CD4-positive, alpha-beta T cell treated with Interleukin-2 at 100 ng/mL for 4 hours (primary cell): Measurements from ENCODE around the gene TNFRSF12A.

Experiments
- DNase-seq: peaks from one replicate; pipeline ENCODE4 v3.0.0-alpha.2; 2020; ENCODE audit warnings: low spot score

TNFRSF12A gene

DNA sequence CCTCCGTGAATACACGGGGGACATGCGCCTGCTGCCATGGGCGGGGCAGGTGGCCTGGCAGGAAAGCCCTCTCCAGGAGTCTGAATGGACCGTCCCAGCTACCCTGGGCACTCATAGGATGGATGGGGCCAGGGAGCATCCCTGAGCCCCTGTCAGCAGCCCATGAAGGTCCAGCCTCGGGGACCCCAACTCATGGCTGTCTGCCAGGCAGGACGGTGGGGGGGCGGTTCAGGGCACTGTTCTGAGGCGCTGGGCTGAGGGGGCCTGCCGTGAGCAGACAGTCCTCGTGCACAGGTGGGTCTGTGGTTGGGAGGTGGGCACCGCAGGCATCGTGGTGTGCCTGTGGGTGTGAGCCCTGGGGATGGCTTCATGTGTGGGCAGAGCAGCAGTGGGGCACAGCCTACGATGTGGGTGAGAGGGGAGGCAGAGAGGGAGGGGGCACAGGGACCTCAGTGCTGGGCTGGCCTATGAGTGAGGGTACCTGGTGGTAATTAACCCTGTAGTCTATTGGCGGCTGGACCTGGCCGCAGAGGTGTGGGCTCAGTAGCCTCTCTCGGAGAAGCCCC is 33.5 kb upstream of the TNFRSF12A start:
- DNase-seq = no peak

- no peak for DNase-seq
These were observed 32.9 kb upstream of the TNFRSF12A start for GRCh38 chr16:2987286-2987685.

GRCh38 chr16:2987833-2988232 is 32.3 kb upstream of the TNFRSF12A start:
- DNase-seq = no peak

DNA sequence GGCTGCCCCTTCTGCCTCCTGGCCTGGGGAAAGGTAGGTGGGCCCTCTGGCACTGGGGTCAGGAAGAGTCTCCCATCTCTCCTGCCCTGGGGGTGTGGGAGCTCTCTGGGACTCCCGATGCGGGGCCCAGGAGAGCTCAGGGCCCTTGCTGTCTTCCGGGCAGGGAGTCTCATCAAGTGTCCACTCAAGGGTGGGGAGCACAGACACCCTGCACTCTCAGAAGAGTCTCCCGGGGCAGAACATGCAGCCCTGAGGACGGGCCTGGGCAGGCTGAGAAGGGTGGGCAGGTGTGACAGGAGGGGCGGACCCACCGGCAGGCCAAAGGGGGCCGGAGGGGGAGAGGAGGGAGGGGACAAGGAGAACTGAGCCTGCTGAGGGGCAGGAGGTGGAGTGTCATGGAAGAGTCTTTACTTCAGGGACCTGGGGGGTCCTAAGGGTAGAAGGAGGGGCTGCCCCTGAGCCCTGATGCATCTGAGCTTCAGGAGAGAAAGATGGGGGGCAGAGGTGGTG is 31.5 kb upstream of the TNFRSF12A start:
- no peak for DNase-seq

DNA sequence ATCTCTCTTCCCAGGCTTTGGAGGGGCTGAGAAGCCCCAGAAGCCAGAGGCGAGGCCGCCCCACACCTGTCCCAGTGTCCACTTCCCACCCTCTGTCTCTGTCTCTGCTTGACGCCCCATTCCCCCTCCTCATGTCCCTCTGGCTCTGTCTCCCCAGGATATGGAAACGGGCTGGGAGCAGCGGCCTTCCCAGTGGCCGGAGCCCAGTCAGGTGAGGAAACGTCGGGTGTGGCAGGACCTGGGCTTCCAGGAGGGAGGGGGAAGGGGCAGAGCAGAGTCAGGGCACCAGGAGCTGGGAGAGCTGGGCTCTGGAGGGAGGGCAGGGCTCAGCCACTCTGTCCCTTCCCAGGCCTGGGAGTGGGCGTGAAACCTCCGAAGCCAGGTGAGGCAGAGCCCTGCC is 29.3 kb upstream of the TNFRSF12A start:
- no peak for DNase-seq

DNA sequence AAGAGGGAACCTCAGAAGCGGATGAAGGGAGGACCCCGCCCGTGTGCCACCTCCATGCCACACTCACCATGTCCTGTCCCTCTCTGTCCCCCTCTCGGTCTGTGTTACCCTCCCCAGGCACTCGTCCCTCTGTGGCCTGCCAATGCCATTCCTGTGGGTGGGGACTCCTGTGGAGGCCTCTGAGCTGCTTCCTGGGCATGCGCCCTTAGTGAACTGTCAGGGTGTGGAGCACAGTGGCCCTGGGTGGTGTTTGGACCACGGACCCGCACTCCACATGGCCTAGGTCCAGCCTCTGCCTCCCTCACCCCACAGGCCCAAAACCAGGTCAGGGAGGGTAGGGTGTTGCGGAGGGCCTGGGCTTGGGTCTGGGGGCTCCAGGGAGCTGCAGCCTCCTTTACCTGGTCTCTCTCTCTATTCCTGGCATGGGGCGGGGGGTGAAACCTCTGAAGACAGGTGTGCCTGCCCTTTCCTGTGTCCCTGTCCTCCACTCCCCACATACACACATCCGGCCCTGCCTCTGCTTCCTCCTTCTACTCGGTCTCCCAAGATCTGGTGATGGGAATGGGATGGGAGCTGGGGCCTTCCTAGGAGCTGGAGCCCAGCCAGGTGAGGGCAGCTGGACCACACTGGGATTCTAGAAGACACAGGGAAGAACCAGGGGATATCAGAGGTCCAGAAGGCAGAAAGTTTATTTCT is 28.5 kb upstream of the TNFRSF12A start:
- DNase-seq = no peak

GRCh38 chr16:2992383-2993081 is 27.6 kb upstream of the TNFRSF12A start:
- DNase-seq = no peak

GRCh38 chr16:2996298-2996697 is 23.9 kb upstream of the TNFRSF12A start:
- no peak for DNase-seq

- no peak for DNase-seq
These were observed 20.2 kb upstream of the TNFRSF12A start for GRCh38 chr16:2999929-3000328.

DNA sequence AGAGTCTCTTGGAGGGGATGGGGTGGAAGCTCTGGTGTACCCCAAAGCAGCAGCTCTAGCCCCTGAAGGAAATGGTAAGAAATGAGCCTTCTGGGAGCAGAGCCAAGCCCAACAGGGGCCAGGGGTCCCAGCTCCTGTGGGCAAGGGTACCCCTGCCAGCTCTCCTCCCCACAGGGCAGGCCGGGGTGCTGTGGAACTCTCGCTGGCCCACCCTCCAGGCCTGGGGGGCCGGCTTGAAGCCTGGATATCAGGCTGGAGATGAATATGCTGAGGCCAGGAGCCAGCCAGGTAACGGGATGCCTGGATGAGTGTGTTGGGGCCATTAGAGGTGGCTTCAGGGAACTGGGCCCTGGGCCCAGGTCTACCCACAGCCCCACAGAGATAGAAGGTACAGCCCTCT is 19.6 kb upstream of the TNFRSF12A start:
- no peak for DNase-seq

DNA sequence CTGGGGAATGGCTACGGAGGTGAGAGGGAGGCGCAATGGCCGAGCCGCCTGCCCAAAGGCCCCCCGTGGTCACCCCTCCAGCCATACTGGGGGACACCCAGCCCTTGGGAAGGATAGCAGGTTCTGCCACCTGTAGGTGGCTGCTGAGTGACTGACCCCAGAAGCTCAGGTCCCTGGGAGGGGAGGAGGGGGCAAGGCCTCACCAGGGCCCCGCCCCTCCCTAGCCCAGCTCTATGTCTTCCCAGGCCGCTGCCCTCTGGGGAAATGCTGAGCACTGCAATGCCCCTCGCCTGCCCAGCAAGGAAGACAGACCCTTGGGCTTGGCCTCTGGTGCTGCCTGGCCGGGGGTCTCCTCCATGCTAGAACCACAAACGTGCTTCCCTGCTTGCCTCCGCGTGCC is 18.9 kb upstream of the TNFRSF12A start:
- DNase-seq = no peak

DNA sequence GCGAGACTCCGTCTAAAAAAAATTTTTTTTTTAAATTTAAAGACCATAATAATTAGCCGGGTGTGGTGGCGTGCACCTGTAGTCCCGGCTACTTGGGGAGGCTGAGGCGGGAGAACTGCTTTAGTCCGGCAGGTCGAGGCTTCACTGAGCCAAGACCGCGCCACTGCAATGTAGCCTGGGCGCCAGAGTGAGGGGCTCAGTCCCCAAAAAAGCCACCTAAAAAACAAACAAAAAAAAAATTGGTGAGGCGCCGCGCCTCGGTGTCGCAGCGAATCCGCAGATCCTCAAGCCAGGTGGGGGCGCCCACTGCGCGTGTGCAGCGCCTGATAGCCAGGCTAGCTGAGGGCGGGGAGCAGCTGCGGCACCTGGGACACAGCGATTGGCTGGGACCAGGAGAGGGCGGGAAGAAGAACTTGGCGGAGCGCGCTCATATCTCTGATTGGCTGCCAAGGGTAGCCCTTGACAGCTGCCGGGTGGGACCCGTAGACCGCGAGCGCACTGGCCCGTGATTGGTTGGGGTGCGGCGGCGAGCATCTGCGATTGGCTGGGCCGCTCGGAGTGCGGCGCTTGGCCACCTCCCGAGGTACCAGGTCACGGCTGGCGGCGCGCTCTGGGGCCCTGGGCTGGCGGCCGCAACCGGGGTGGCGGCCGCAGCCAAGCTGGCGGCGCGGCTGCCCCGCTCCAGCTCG is 16.4 kb upstream of the TNFRSF12A start:
- peak; percentile 99 for DNase-seq

GRCh38 chr16:3004319-3004718 is 15.8 kb upstream of the TNFRSF12A start:
- DNase-seq = no peak

DNA sequence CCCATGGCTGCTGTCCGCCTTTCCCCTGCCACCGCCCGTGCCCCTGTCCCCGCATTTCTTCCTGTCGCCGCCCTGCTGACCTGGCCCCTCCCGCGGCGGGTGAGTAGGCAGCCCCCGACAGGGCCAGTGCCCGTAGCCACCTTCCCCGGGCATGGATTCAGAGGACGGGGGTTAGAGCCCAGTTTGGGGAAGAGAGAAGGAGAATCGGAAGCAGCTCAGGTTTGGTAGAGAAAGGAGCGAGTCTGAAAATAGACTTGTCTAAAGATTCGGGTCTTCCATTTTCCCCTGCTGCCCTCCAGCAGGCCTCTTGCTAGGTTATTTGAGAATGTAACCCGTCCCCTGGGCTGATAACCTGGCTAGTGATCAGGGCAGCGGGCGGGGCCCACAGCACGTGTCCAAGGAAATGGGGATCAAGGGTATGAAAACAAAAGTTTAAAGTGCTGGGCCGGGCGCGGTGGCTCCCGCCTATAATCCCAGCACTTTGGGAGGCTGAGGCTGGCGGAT is 15.3 kb upstream of the TNFRSF12A start:
- DNase-seq = no peak

GRCh38 chr16:3007059-3007956 is 12.9 kb upstream of the TNFRSF12A start:
- DNase-seq = no peak

DNA sequence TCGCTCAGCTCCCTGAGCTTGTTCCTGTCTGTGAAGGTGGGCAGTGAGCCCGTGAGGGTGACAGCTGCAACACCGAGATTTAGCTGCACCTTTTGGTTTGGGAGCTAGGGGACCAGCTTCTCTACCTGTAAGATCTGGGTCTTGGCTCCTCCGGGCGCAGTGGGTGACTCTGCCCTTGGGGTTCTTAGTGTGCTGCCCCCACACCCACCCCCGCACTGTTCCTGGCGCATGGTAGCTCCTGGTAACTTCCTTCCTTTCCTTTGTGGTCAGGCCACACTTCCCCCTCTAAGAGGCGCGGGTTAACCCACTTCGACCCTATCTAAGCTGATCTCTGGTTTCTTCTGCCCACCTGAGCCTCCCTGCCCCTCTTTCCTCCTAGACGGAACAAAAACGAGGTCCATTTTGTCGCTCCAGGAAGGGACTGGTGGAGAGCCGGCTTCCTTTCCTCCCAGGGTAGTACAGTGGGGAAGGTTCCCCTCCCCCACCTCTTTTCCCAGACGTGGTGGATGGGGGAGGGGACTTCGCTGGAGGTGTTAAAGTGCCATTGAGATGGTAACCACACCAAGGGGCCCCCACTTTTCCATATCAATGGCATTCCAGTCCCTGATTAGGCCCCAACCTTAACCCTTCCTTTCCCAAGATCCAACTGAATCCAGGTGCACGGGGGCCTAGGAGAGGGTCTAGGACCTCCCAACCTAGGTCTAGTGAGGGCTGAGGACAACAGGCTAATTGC is 12.0 kb upstream of the TNFRSF12A start:
- peak; percentile 18 for DNase-seq

GRCh38 chr16:3008690-3009037 is 11.5 kb upstream of the TNFRSF12A start:
- no peak for DNase-seq

DNA sequence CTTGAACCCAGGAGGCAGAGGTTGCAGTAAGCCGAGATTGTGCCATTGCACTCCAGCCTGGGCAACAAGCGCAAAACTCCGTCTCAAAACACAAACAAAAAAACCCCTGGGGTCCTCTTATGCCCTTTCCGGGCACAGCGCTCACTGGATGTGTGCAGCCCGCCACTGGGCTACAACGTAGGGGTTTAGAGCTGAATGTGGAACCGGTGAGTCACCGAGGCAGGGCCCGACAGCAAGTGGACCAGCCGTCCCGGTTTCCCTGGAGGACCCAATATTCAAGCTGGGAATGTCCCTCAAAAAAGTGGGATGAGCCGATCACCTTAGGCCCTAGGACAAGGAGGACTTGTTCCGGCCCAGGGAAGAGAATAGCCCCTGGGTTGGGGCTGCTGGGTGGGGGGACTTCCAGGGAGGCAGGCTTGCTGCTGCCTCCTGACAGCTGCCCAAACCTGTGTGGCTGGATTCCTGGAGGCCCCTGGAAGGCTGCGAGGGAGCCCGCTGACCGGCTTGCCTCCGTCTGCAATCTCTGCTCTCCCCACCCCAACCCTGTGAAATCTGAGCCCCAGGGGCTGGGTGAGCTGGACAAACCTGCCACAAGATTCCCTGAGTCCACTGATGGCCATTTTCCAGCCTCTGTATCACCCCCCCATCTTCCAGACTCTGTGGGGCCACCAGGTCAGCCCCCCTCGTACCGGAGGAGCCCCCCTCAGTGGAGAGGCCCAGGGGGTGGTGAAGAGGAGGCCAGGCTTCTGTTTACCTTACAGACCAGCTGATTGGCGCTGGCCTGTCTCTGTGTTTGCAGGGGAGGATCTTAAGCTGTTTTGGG is 10.4 kb upstream of the TNFRSF12A start:
- DNase-seq = no peak

GRCh38 chr16:3010510-3010909 is 9.7 kb upstream of the TNFRSF12A start:
- DNase-seq = no peak

GRCh38 chr16:3012246-3012645 is 7.9 kb upstream of the TNFRSF12A start:
- no peak for DNase-seq
